ENCODE data around the gene IDH3G.

GRCh38 chrX:153761863-153762262 is 32.3 kb downstream of the IDH3G start:
- TF ChIP-seq CTCF (IDR thresholded peaks at IDR 0.05), result no peak
- no peak for TF ChIP-seq POLR2A (IDR thresholded peaks at IDR 0.05)
- TF ChIP-seq EP300 (IDR thresholded peaks at IDR 0.05), result no peak
